ENCODE data around the gene TTC12. TPM values are rescaled to one million over a fixed set of nuclear protein-coding genes. Genes with fewer than 3 reads are reported as not detected.
A peak's percentile ranks its signal among the peaks of the same experiment; 100 is the strongest.

The TTC12 gene, protein sequence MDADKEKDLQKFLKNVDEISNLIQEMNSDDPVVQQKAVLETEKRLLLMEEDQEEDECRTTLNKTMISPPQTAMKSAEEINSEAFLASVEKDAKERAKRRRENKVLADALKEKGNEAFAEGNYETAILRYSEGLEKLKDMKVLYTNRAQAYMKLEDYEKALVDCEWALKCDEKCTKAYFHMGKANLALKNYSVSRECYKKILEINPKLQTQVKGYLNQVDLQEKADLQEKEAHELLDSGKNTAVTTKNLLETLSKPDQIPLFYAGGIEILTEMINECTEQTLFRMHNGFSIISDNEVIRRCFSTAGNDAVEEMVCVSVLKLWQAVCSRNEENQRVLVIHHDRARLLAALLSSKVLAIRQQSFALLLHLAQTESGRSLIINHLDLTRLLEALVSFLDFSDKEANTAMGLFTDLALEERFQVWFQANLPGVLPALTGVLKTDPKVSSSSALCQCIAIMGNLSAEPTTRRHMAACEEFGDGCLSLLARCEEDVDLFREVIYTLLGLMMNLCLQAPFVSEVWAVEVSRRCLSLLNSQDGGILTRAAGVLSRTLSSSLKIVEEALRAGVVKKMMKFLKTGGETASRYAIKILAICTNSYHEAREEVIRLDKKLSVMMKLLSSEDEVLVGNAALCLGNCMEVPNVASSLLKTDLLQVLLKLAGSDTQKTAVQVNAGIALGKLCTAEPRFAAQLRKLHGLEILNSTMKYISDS
- 54.8 and 54.9 TPM in 2 replicates for total RNA-seq (2013; cell fraction: nucleolus; rRNA removed)
- 8.1 and 10.1 TPM in 2 replicates for total RNA-seq (2014; rRNA removed)
- 11.4 and 12.2 TPM in 2 replicates for total RNA-seq (2014; rRNA removed; fragmentation: Illumina TruSeq; extraction: Trizol)
- 8.2 and 9.9 TPM in 2 replicates for total RNA-seq (2021)
- 14.7 TPM for polyA plus RNA-seq (2011; ENCODE audit: low read depth)
- polyA plus RNA-seq (2011; rRNA removed): 14.0 and 16.6 TPM in 2 replicates
- 7.7 and 7.8 TPM in 2 replicates for polyA plus RNA-seq (2011; cell fraction: cytosol; rRNA removed)
- polyA plus RNA-seq (2011; cell fraction: nucleus; rRNA removed): 71.1 and 106 TPM in 2 replicates
- polyA plus RNA-seq (2012): 8.6 TPM in 2 replicates
- 10.3 and 14.5 TPM in 2 replicates for polyA plus RNA-seq (2014; fragmentation: Illumina TruSeq; extraction: Trizol)
- polyA plus RNA-seq (2014; fragmentation: Nextera tagmentation; extraction: Ambion mirVana): 1 to 10 TPM; 3.7 to 7.9 TPM
- polyA plus RNA-seq (2014; rRNA removed): 8.4 and 8.6 TPM in 2 replicates
- polyA plus RNA-seq (2016; fragmentation: Nextera tagmentation; extraction: Ambion mirVana): 1 to 10 TPM; 5.7 to 7.0 TPM
- polyA minus RNA-seq (2011; rRNA and poly(A)+ RNA removed): 7.8 and 13.5 TPM in 2 replicates
- 4.1 and 4.7 TPM in 2 replicates for polyA minus RNA-seq (2011; cell fraction: cytosol; rRNA and poly(A)+ RNA removed)
- polyA minus RNA-seq (2011; cell fraction: nucleus; rRNA and poly(A)+ RNA removed): 31.8 and 33.6 TPM in 2 replicates
- percentile 57 among the genes with signal in this experiment for Bru-seq, nascent RNA
- BruChase-seq, experiment 1, labeled RNA remaining after a 6-hour chase: percentile 50 among the genes with signal in this experiment
- percentile 56 among the genes with signal in this experiment for BruChase-seq, experiment 2, labeled RNA remaining after a 2-hour chase
- long read RNA-seq, experiment 1, partial matches to known transcripts: 0 of 1 reads
- long read RNA-seq, experiment 1, other reads (novel, unspliced or antisense): 0 of 1 reads
- long read RNA-seq, experiment 2, transcript TTC12-219 (22 exons, 2,315 nt): major isoform, 23 of 41 reads
- long read RNA-seq, experiment 2, partial matches to known transcripts: 8 of 41 reads
- long read RNA-seq, experiment 2, other reads (novel, unspliced or antisense): 10 of 41 reads

DNA sequence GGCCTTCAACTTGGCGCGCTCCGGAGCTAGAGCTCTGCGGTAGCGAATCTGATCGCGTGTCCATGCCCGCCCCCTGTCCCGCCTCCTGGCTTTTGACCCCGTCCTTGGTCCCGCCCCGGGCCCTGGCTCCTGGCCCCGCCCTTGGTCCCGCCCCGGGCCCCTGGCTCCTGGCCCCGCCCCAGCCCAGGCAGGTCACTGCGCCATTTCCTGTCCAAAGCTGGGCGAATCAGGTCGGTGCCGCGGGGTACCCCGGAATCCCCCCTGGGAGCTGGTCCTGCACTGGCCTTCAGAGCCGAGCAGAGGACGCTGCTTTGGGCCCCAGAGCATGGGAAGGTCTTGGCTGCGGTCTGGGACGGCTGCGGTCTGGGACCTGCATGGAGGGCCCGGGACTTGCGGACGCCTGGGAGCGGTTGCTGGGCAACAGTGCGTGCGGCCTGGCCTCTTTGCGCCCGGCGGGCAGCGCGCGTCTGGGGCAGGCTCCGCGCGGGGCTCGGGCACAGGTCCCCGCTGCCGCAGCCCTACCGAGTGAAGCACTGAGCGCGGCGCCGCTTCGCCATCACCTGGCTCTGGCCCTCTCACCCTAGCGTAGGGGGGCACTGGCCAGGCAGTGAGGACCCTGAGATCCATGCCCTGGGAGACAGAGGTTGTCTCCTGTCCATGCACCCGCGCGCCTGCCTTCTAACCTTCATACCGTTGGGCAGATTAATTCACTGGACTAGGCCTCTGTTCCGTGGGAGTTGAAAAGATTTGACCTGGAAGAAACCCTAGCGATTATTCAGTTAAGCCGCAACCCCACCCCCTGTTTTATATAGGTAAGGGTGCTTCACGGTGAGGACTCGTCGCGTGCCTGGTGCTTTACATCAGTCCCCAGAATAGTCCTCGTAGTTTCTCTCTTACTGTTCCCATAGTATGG lies at the start of gene TTC12:
Gene TTC12 (plus strand): TSS at position 195 of the 913 bp plus-strand sequence. CDS start 1,675 bp downstream, outside the sequence.
- DNase-seq (ENCODE audit: low read depth, low spot score) (peak; percentile 64), FAIRE-seq (peak; percentile 78), ATAC-seq (peak; percentile 99)
- TSS peak; percentile 71 for BruUV-seq (replicated peaks)
- no peaks in the 10 kb centered on the region for H3K36me3 ChIP-seq (ENCODE audit: control insufficient read depth in 2 of 2, insufficient read depth in 2 of 2, low read length in 1 of 2)
- H3K79me2 ChIP-seq (ENCODE audit: control insufficient read depth, insufficient read depth, low read length): peaks cover 2% of the 10 kb centered on the region
- CTCF ChIA-PET: interaction anchor here (0.6 to 1.6 kb wide), 6 partner anchors 10 to 416 kb away, joined by 3 to 5 read pairs (median 3); no protein-coding TSS in a partner anchor
- no peaks in the 10 kb centered on the region for H3K27me3 ChIP-seq (replicated peaks in 1 of 2; ENCODE audit: control insufficient read depth in 2 of 2, insufficient read depth in 2 of 2, low read length in 1 of 2)
- no peaks in the 10 kb centered on the region for H4K20me1 ChIP-seq (ENCODE audit: control insufficient read depth, insufficient read depth)
- H3K27ac ChIP-seq (ENCODE audit: control insufficient read depth, insufficient read depth): peak within 1 kb of the TSS; percentile 66
- peak within 1 kb of the TSS; percentile 75 for H3K9ac ChIP-seq (ENCODE audit: control insufficient read depth, insufficient read depth, low read length)
- peaks cover 10% of the 10 kb centered on the region for H3K4me1 ChIP-seq (ENCODE audit: control insufficient read depth, insufficient read depth, low read length)
- peak within 1 kb of the TSS; percentile 84 for H3K4me2 ChIP-seq (ENCODE audit: control insufficient read depth, insufficient read depth)
- in situ Hi-C loops (cut with MboI): loop anchor here (5.0 to 10.0 kb wide), 2 partner anchors 218 to 460 kb away; partner anchors contain the start of genes CLDN25 and ZW10
- RAD21 ChIA-PET (ENCODE audit: unreplicated experiment): interaction anchor here (0.9 to 1.4 kb wide), 2 partner anchors 8 to 50 kb away, joined by 3 read pairs; no protein-coding TSS in a partner anchor
- SMC1A ChIA-PET (ENCODE audit: uncharacterized antibody, unreplicated experiment): interaction anchor here (0.9 to 2.2 kb wide), 5 partner anchors 10 to 218 kb away, joined by 3 to 7 read pairs (median 4); no protein-coding TSS in a partner anchor
- POLR2A ChIA-PET: interaction anchor here (0.7 kb wide), 1 partner anchor 20 kb away, joined by 3 read pairs; no protein-coding TSS in a partner anchor
- intact Hi-C loops (cut with micrococcal nuclease; ENCODE audit: unreplicated experiment): no loop called here
- H3K9me3 ChIP-seq (replicated peaks; ENCODE audit: control insufficient read depth, insufficient read depth, low read length): no peaks in the 10 kb centered on the region
- H3K4me3 ChIP-seq: peak within 1 kb of the TSS; percentile 83
- 3% methylated on average over 62 of the region's 64 CpGs for WGBS (ENCODE audit: insufficient coverage, insufficient replicate concordance, low lambda C conversion rate, missing lambda C conversion rate)
- peak within 1 kb of the TSS; percentile 92 for H2AFZ ChIP-seq (ENCODE audit: control insufficient read depth, low read depth, low read length)
- no peak for TF ChIP-seq ATF7 (IDR thresholded peaks at IDR 0.05; ENCODE audit: low read depth)
- TF ChIP-seq, protein P1, sequence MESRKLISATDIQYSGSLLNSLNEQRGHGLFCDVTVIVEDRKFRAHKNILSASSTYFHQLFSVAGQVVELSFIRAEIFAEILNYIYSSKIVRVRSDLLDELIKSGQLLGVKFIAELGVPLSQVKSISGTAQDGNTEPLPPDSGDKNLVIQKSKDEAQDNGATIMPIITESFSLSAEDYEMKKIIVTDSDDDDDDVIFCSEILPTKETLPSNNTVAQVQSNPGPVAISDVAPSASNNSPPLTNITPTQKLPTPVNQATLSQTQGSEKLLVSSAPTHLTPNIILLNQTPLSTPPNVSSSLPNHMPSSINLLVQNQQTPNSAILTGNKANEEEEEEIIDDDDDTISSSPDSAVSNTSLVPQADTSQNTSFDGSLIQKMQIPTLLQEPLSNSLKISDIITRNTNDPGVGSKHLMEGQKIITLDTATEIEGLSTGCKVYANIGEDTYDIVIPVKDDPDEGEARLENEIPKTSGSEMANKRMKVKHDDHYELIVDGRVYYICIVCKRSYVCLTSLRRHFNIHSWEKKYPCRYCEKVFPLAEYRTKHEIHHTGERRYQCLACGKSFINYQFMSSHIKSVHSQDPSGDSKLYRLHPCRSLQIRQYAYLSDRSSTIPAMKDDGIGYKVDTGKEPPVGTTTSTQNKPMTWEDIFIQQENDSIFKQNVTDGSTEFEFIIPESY (IDR thresholded peaks at IDR 0.05): no peak
- TF ChIP-seq, protein P2, sequence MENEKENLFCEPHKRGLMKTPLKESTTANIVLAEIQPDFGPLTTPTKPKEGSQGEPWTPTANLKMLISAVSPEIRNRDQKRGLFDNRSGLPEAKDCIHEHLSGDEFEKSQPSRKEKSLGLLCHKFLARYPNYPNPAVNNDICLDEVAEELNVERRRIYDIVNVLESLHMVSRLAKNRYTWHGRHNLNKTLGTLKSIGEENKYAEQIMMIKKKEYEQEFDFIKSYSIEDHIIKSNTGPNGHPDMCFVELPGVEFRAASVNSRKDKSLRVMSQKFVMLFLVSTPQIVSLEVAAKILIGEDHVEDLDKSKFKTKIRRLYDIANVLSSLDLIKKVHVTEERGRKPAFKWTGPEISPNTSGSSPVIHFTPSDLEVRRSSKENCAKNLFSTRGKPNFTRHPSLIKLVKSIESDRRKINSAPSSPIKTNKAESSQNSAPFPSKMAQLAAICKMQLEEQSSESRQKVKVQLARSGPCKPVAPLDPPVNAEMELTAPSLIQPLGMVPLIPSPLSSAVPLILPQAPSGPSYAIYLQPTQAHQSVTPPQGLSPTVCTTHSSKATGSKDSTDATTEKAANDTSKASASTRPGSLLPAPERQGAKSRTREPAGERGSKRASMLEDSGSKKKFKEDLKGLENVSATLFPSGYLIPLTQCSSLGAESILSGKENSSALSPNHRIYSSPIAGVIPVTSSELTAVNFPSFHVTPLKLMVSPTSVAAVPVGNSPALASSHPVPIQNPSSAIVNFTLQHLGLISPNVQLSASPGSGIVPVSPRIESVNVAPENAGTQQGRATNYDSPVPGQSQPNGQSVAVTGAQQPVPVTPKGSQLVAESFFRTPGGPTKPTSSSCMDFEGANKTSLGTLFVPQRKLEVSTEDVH (IDR thresholded peaks at IDR 0.05; ENCODE audit: low read depth, partially characterized antibody): no peak
- no peak for TF ChIP-seq YBX1 (IDR thresholded peaks at IDR 0.05)
- peak; percentile 66; the same call in 1 of the 2 replicates for TF ChIP-seq TAF1 (IDR thresholded peaks at IDR 0.05; ENCODE audit: borderline replicate concordance, low read depth, low read length)
- no peak for TF ChIP-seq KLF5 (IDR thresholded peaks at IDR 0.05; ENCODE audit: partially characterized antibody)
- no peak for TF ChIP-seq HCFC1 (IDR thresholded peaks at IDR 0.05; ENCODE audit: low read length)
- TF ChIP-seq BRCA1 (IDR thresholded peaks at IDR 0.05; ENCODE audit: low read depth, low read length): no peak
- TF ChIP-seq GABPA (IDR thresholded peaks at IDR 0.05; ENCODE audit: low read depth): no peak
- TF ChIP-seq NRF1 (conservative IDR thresholded peaks at IDR 0.05; ENCODE audit: low read depth, low read length): no peak
